ENCODE measurements around the gene AUTS2.

- TF ChIP-seq E2F4 (CRISPR knock-in tag; IDR thresholded peaks at IDR 0.05; ENCODE audit: borderline replicate concordance, low read depth) (no peak), ESRRA (CRISPR knock-in tag; IDR thresholded peaks at IDR 0.05; ENCODE audit: borderline replicate concordance) (no peak), CTCF (IDR thresholded peaks at IDR 0.05) (no peak), ETV6 (CRISPR knock-in tag; IDR thresholded peaks at IDR 0.05) (no peak), CREM (CRISPR knock-in tag; IDR thresholded peaks at IDR 0.05) (no peak), ELF4 (CRISPR knock-in tag; IDR thresholded peaks at IDR 0.05; ENCODE audit: low read depth) (no peak)
These were observed 881.1 kb downstream of the AUTS2 start for GRCh38 chr7:70479153-70480021.
